Transverse colon (tissue), 4 donors: ENCODE results near the gene RSRC2. TPM values are rescaled to one million over a fixed set of nuclear protein-coding genes. Genes with fewer than 3 reads are reported as not detected.
"Not testable (repeated sequence)": the region's sequence is repeated elsewhere in the genome, so short reads cannot be mapped to it uniquely, and the experiment has no call there.

Experiments
- DNase-seq: peaks from one replicate; pipeline ENCODE4 v3.0.0-alpha.2; 2019
- H3K27ac ChIP-seq, 4 donors: fragments of 200-600 bp; sonication (generic); 2 replicates each; pipeline ENCODE4 v1.5.1; 2016 to 2018; ENCODE audit warnings: inconsistent platforms in 4 of 4
- H3K27me3 ChIP-seq: fragments of 200-600 bp; sonication (generic); 2 replicates; pipeline ENCODE4 v1.5.1; 2017; ENCODE audit warnings: inconsistent platforms
- H3K36me3 ChIP-seq, 4 donors: fragments of 200-600 bp; sonication (generic); 2 replicates each; pipeline ENCODE4 v1.5.1; 2017 to 2019; ENCODE audit warnings: inconsistent platforms in 4 of 4
- H3K4me1 ChIP-seq, 4 donors: fragments of 200-600 bp; sonication (generic); 2 replicates each; pipeline ENCODE4 v1.5.1; 2017 to 2020; ENCODE audit warnings: inconsistent platforms in 4 of 4
- H3K4me3 ChIP-seq, 4 donors: fragments of 200-600 bp; sonication (generic); 1 replicate in 1 of 4; 2 replicates in 3 of 4; pipeline versions ENCODE4 v1.5.1 to v1.6.1; 2017 to 2019; ENCODE audit warnings: inconsistent platforms in 4 of 4
- H3K9me3 ChIP-seq, 2 donors: fragments of 200-600 bp; sonication (generic); 2 replicates each; pipeline ENCODE4 v1.5.1; 2017 to 2019; ENCODE audit warnings: inconsistent platforms in 2 of 2
- CTCF ChIP-seq, 5 experiments: fragments of 200-600 bp in 3 of 5; fragments of 450-650 bp in 2 of 5; sonication (generic) in 3 of 5; IDR thresholded peaks; 1 replicate in 2 of 5; 2 replicates in 3 of 5; pipeline ENCODE4 v1.5.1; 2016 to 2017; ENCODE audit warnings: antibody characterized with exemption in 5 of 5, inconsistent platforms in 3 of 5, mild to moderate bottlenecking in 2 of 5, moderate library complexity in 1 of 5
- EP300 ChIP-seq: sonication (generic); formaldehyde crosslinking; IDR thresholded peaks from one replicate; pipeline ENCODE4 v1.6.1; 2017; ENCODE audit warnings: antibody characterized with exemption, low read depth
- POLR2A ChIP-seq: fragments of 450-650 bp; IDR thresholded peaks from one replicate; pipeline ENCODE4 v1.6.1; 2016; ENCODE audit warnings: antibody characterized with exemption, mild to moderate bottlenecking, moderate library complexity
- POLR2AphosphoS5 ChIP-seq, 3 donors: sonication (generic); formaldehyde crosslinking; IDR thresholded peaks; one replicate each; pipeline ENCODE4 v1.6.1; 2016; ENCODE audit warnings: antibody characterized with exemption in 3 of 3
- WGBS, 2 donors: methylation state at CpG; one replicate each; pipeline ENCODE4 v1.1.5; 2018; ENCODE audit warnings: low coverage in 1 of 2; 5-methylcytosine and 5-hydroxymethylcytosine counted together
- in situ Hi-C, 4 donors: fragments of 200-750 bp; cut with MboI; loops; one replicate each; pipeline versions ENCODE4 v1.15.0 to v1.15.1; 2017; ENCODE audit warnings: low sequenced_read_pairs in 3 of 4, low pct_ligation_motif_present in 1 of 4, low pct_unique_long_range_greater_than_20kb in 1 of 4
- intact Hi-C: fragments of 100-400 bp; cut with DNase I; formaldehyde crosslinking; loops from one replicate; pipeline ENCODE4 v1.15.1; 2023; ENCODE audit warnings: low total_unique reads
- total RNA-seq, 4 donors: library from RNA; depleted of rRNA; stranded (reverse); fragments of >200 nt; gene quantifications; one replicate each; pipeline ENCODE4 v1.1.0, GENCODE V29; 2016

The RSRC2 gene
- total RNA-seq, 4 donors from 2014 or later, result 73.4 to 251 (median 99.7) TPM

GRCh38 chr12:122513660-122514059 is 13.1 kb downstream of the RSRC2 start:
- Histone ChIP-seq H3K4me3 (no peak overlapping the region), H3K27me3 (no peaks in the 10 kb centered on the region), H3K27ac (no peak overlapping the region), H3K4me1 (no peaks in the 10 kb centered on the region), H3K9me3 (no peaks in the 10 kb centered on the region), H3K36me3 (peaks cover 0 to 99% (median 49%) of the 10 kb centered on the region in 4 donors)
- TF ChIP-seq EP300 (no peak), POLR2A (no peak), POLR2AphosphoS5 (IDR thresholded peaks at IDR 0.05) (no peak), CTCF (IDR thresholded peaks at IDR 0.05) (no peak)
- in situ Hi-C loops, result no loop called here
- intact Hi-C loops, result no loop called here
- no peak for DNase-seq
- WGBS, 2 donors, result 86 to 89% methylated on average over 4 of the region's 4 CpGs

- in situ Hi-C loops, H3K27me3 ChIP-seq, intact Hi-C loops, H3K4me3 ChIP-seq, H3K4me1 ChIP-seq, H3K27ac ChIP-seq, DNase-seq, H3K9me3 ChIP-seq: not testable (repeated sequence)
- 82 to 84% methylated on average over 3 of the region's 3 CpGs for WGBS, 2 donors
- H3K36me3 ChIP-seq, result peaks cover 0 to 99% (median 49%) of the 10 kb centered on the region in 4 donors
These were observed 13.7 kb downstream of the RSRC2 start for GRCh38 chr12:122513028-122513427.

GRCh38 chr12:122508163-122508562 is 18.6 kb downstream of the RSRC2 start:
- WGBS, 2 donors, result 83 to 89% methylated on average over 5 of the region's 5 CpGs
- H3K36me3 ChIP-seq, result peaks cover 0 to 94% (median 45%) of the 10 kb centered on the region in 4 donors
- no peak overlapping the region for H3K4me3 ChIP-seq
- TF ChIP-seq EP300 (no peak), POLR2AphosphoS5 (IDR thresholded peaks at IDR 0.05) (no peak), POLR2A (no peak), CTCF (IDR thresholded peaks at IDR 0.05) (no peak)
- no peaks in the 10 kb centered on the region for H3K27me3 ChIP-seq
- DNase-seq, result no peak
- intact Hi-C loops (no loop called here), in situ Hi-C loops (no loop called here)
- no peaks in the 10 kb centered on the region for H3K4me1 ChIP-seq
- no peak overlapping the region for H3K27ac ChIP-seq
- no peaks in the 10 kb centered on the region for H3K9me3 ChIP-seq

- intact Hi-C loops, result no loop called here
These were observed 20.3 kb downstream of the RSRC2 start for GRCh38 chr12:122506393-122506938.

More at GRCh38 chr12:122506393-122506938, 20.3 kb downstream of the RSRC2 start:
- DNase-seq, result no peak
- H3K27ac ChIP-seq, result no peak overlapping the region
- H3K4me3 ChIP-seq, result no peak overlapping the region
- H3K36me3 ChIP-seq, result peaks cover 0 to 78% (median 39%) of the 10 kb centered on the region in 4 donors
- peaks cover 0 to 2% (median 1%) of the 10 kb centered on the region in 4 donors for H3K4me1 ChIP-seq
- 93 to 98% methylated on average over 5 of the region's 5 CpGs for WGBS, 2 donors
- no peaks in the 10 kb centered on the region for H3K9me3 ChIP-seq
- in situ Hi-C loops, result no loop called here
- no peaks in the 10 kb centered on the region for H3K27me3 ChIP-seq
- no peak for TF ChIP-seq EP300
- TF ChIP-seq CTCF (IDR thresholded peaks at IDR 0.05), result no peak
- no peak for TF ChIP-seq POLR2A
- TF ChIP-seq POLR2AphosphoS5 (IDR thresholded peaks at IDR 0.05), result no peak
